NB4 (cell line): ENCODE results near the gene ZNF101.

ENCODE experiments used
- DNase-seq: peaks from one replicate; pipeline ENCODE4 v3.0.0; 2010; ENCODE audit warnings: low read depth
- H3K4me3 ChIP-seq: one replicate; pipeline ENCODE4 v1.5.1; 2011; ENCODE audit warnings: mild to moderate bottlenecking, low read depth, low read length, moderate library complexity
- MYC ChIP-seq: IDR thresholded peaks from 2 replicates; pipeline ENCODE4 v1.6.1; 2011; ENCODE audit warnings: low read depth, low read length
- POLR2A ChIP-seq: IDR thresholded peaks from 2 replicates; pipeline ENCODE4 v1.6.1; 2011; ENCODE audit warnings: mild to moderate bottlenecking; ENCODE audit not compliant: insufficient read length; ENCODE audit errors: extremely low read depth
- TF ChIP-seq, protein P1 (sequence below): IDR thresholded peaks from 2 replicates; pipeline ENCODE4 v1.6.1; 2011; ENCODE audit warnings: low read depth, low read length
- TF ChIP-seq, protein P2 (sequence below): IDR thresholded peaks from one replicate; pipeline ENCODE4 v1.5.1; 2012; ENCODE audit warnings: low read depth, low read length

ZNF101 gene

DNA sequence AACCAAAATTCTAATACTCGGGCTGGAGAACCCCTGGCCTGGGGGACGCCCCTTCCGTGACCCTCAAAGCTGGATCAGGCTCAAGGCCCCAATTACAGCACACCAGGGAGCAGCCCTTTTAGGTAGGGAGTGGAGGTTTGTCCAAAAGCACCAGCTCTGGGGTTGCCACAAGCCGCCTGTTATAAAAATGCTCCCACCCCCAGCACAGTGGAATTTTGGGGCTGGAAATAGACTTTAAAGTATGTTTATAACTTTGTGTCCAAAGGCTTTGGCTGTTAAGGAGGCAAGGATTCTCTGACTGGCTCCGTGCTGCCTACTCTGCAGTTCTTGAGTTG is 24.6 kb upstream of the ZNF101 start:
- H3K4me3 ChIP-seq, result no peak overlapping the region
- DNase-seq, result no peak
- TF ChIP-seq, protein P1, sequence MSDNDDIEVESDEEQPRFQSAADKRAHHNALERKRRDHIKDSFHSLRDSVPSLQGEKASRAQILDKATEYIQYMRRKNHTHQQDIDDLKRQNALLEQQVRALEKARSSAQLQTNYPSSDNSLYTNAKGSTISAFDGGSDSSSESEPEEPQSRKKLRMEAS, result no peak
- TF ChIP-seq, protein P2, sequence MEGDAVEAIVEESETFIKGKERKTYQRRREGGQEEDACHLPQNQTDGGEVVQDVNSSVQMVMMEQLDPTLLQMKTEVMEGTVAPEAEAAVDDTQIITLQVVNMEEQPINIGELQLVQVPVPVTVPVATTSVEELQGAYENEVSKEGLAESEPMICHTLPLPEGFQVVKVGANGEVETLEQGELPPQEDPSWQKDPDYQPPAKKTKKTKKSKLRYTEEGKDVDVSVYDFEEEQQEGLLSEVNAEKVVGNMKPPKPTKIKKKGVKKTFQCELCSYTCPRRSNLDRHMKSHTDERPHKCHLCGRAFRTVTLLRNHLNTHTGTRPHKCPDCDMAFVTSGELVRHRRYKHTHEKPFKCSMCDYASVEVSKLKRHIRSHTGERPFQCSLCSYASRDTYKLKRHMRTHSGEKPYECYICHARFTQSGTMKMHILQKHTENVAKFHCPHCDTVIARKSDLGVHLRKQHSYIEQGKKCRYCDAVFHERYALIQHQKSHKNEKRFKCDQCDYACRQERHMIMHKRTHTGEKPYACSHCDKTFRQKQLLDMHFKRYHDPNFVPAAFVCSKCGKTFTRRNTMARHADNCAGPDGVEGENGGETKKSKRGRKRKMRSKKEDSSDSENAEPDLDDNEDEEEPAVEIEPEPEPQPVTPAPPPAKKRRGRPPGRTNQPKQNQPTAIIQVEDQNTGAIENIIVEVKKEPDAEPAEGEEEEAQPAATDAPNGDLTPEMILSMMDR, result no peak
- TF ChIP-seq MYC (no peak), POLR2A (no peak)

DNA sequence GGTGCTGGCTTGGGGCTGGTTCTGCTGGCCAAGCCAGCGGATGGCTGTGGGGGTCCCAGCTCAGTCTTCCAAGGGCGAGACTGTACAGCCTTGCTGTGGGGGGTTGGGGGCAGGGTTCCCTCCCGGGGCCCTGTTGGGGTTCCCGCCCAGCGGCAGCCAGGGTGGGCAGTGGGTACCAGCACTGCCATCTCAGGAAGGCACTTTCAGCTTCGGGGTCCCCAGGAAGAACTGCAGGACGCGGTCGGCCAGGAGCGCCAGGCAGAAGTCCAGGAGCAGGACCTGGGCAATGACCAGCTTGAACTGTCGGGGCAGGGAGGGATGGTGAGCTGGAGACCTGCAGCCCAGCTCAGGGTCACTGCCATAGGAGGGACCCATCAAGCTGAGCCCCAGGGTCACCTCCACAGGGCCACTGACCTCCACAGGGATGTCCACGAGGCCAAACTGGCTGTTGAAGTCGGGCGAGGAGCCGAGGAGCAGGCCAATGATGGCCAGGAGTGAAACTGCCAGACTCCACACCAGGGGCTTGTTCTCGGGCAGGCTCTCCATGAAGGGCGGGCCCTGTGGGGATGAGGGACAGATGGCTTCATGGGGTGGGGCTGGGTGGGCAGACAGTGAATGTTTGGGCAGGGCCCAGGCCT is 23.3 kb upstream of the ZNF101 start:
- H3K4me3 ChIP-seq, result no peak overlapping the region
- DNase-seq, result no peak
- TF ChIP-seq, protein P2, result no peak
- TF ChIP-seq POLR2A, result no peak
- no peak for TF ChIP-seq MYC
- TF ChIP-seq, protein P1, result no peak

DNA sequence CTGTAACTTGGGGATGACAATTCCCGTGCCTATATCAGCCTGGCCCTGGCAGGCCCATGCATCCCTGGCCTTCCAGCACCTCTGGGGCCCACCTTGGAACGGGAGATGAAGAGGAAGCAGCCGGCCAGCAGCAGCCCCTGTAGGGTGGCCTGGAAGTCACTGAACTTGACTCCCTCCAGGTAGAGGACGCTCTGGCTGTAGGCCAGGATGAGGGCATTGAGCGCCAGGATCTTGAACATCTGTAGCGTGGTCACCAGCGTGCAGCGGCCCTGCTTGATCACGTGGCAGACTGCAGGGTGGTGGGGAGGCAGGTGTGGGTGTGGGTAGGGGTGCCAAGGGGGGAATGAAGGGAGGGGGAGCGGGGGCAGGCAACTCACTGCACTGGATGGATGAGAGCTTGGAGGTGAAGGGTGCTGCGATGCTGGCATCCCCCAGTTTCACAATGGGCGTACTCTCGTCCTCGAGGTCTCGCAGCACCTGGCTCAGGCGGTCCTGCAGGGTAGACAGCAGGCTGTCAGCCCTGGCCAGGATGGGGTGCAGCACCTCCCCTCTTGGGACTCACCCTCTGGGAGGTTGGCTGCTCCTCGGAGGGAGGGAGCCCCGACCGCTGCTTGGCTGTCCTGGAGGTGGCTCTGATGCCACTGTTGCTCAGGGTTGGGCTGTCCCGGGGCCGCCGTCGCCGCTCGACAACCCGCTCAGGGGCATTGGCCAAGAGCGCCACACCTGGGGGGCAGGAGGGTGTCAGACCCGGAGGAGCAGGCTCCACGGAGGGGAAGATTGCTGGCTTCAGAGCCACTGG is 21.4 kb upstream of the ZNF101 start:
- no peak overlapping the region for H3K4me3 ChIP-seq
- TF ChIP-seq, protein P1, result no peak
- TF ChIP-seq POLR2A (no peak), MYC (no peak)
- TF ChIP-seq, protein P2, result no peak
- DNase-seq, result no peak

DNA sequence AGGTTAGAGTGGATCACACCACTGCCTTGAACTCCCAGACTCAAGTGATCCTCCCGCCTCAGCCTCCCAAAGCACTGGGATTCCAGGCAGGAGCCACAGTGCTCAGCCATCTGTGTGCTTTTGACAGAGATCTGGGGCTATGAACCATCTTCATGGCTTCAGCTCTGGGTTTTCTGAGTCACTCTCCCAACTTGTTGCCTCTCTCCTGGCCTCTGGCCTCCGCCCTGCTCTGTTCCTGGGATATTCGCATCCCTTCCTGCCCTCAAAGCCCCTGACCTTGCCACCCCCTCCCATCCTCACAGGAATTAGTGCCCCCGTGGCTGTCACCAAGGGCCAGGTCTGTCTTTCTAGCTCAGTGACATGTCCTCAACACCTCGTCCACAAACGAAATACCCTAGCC is 19.5 kb upstream of the ZNF101 start:
- no peak for DNase-seq
- H3K4me3 ChIP-seq, result no peak overlapping the region
- TF ChIP-seq, protein P2, result no peak
- TF ChIP-seq MYC, result no peak
- TF ChIP-seq, protein P1, result no peak
- no peak for TF ChIP-seq POLR2A

- H3K4me3 ChIP-seq, result no peak overlapping the region
- no peak for DNase-seq
- no peak for TF ChIP-seq MYC
- TF ChIP-seq, protein P2, result no peak
- TF ChIP-seq, protein P1, result no peak
- no peak for TF ChIP-seq POLR2A
These were observed 19.1 kb upstream of the ZNF101 start for GRCh38 chr19:19649580-19649995.
